SH-SY5Y (cell line): Measurements from ENCODE around the gene RASGEF1B.

Experiments
- GATA2 ChIP-seq: IDR thresholded peaks from 2 replicates; pipeline ENCODE4 v1.6.1; 2011; ENCODE audit warnings: mild to moderate bottlenecking, low read depth, low read length
- GATA3 ChIP-seq: IDR thresholded peaks from 2 replicates; pipeline ENCODE4 v1.6.1; 2011; ENCODE audit warnings: low read depth, mild to moderate bottlenecking, low read length, moderate library complexity

RASGEF1B gene

GRCh38 chr4:81407726-81408125 is 64.0 kb downstream of the RASGEF1B start:
- TF ChIP-seq GATA2 (no peak), GATA3 (no peak)

GRCh38 chr4:81405900-81406401 is 65.8 kb downstream of the RASGEF1B start:
- TF ChIP-seq GATA2 (no peak), GATA3 (no peak)

GRCh38 chr4:81404741-81405140 is 67.0 kb downstream of the RASGEF1B start:
- TF ChIP-seq GATA2 (no peak), GATA3 (no peak)

GRCh38 chr4:81404294-81404693 is 67.4 kb downstream of the RASGEF1B start:
- TF ChIP-seq GATA3 (no peak), GATA2 (no peak)

- TF ChIP-seq GATA3 (no peak), GATA2 (no peak)
These were observed 72.2 kb downstream of the RASGEF1B start for GRCh38 chr4:81399306-81400086.

GRCh38 chr4:81398379-81398778 is 73.3 kb downstream of the RASGEF1B start:
- TF ChIP-seq GATA3, result no peak
- TF ChIP-seq GATA2, result no peak

- TF ChIP-seq GATA2 (no peak), GATA3 (no peak)
These were observed 74.1 kb downstream of the RASGEF1B start for GRCh38 chr4:81397635-81398034.

- TF ChIP-seq GATA3 (no peak), GATA2 (no peak)
These were observed 76.5 kb downstream of the RASGEF1B start for GRCh38 chr4:81395239-81395638.

GRCh38 chr4:81392164-81392563 is 79.5 kb downstream of the RASGEF1B start:
- no peak for TF ChIP-seq GATA3
- no peak for TF ChIP-seq GATA2

GRCh38 chr4:81389720-81390119 is 82.0 kb downstream of the RASGEF1B start:
- no peak for TF ChIP-seq GATA2
- no peak for TF ChIP-seq GATA3

- no peak for TF ChIP-seq GATA3
- no peak for TF ChIP-seq GATA2
These were observed 91.3 kb downstream of the RASGEF1B start for GRCh38 chr4:81380437-81380836.

- TF ChIP-seq GATA3 (no peak), GATA2 (no peak)
These were observed 93.3 kb downstream of the RASGEF1B start for GRCh38 chr4:81378386-81378785.

- TF ChIP-seq GATA2 (no peak), GATA3 (no peak)
These were observed 94.5 kb downstream of the RASGEF1B start for GRCh38 chr4:81377191-81377590.

- TF ChIP-seq GATA2, result no peak
These were observed 95.0 kb downstream of the RASGEF1B start for GRCh38 chr4:81376720-81377119.
